ENCODE data around the gene LRRC1. TPM values are rescaled to one million over a fixed set of nuclear protein-coding genes. Genes with fewer than 3 reads are reported as not detected.

LRRC1 gene
- total RNA-seq, 2 donors from 2014 or later: 1.0 to 3.6 TPM

GRCh38 chr6:53931086-53931485, 136.3 kb downstream of the LRRC1 start:
- DNase-seq (ENCODE audit: low spot score in 2 of 2) (no peak), ATAC-seq (no peak)
- H3K9me3 Mint-ChIP-seq: no peaks in the 10 kb centered on the region
- H3K27ac Mint-ChIP-seq: no peak overlapping the region
- no peaks in the 10 kb centered on the region for H3K36me3 Mint-ChIP-seq

- no peaks in the 10 kb centered on the region for H3K9me3 Mint-ChIP-seq
- DNase-seq (ENCODE audit: low spot score in 2 of 2) (no peak), ATAC-seq (no peak)
- H3K36me3 Mint-ChIP-seq: no peaks in the 10 kb centered on the region
- no peak overlapping the region for H3K27ac Mint-ChIP-seq
Measured at GRCh38 chr6:53932516-53932915, 137.7 kb downstream of the LRRC1 start.

GRCh38 chr6:53934023-53934422, 139.2 kb downstream of the LRRC1 start:
- Mint-ChIP-seq H3K27ac (no peak overlapping the region), H3K9me3 (no peaks in the 10 kb centered on the region), H3K36me3 (no peaks in the 10 kb centered on the region)
- ATAC-seq (no peak), DNase-seq (ENCODE audit: low spot score in 2 of 2) (no peak)

- DNase-seq (ENCODE audit: low spot score in 2 of 2) (no peak), ATAC-seq (no peak)
- H3K9me3 Mint-ChIP-seq: no peaks in the 10 kb centered on the region
- no peak overlapping the region for H3K27ac Mint-ChIP-seq
- H3K36me3 Mint-ChIP-seq: peaks cover 0 to 5% of the 10 kb centered on the region in 2 donors
Measured at GRCh38 chr6:53937461-53937860, 142.7 kb downstream of the LRRC1 start.

GRCh38 chr6:53938810-53939209, 144.0 kb downstream of the LRRC1 start:
- no peak for ATAC-seq
- no peak for DNase-seq (ENCODE audit: low spot score in 2 of 2)
- Mint-ChIP-seq H3K9me3 (no peaks in the 10 kb centered on the region), H3K36me3 (peaks cover 0 to 5% of the 10 kb centered on the region in 2 donors), H3K27ac (peak overlapping the region in 1 of 2 donors; percentile 45)

- DNase-seq (ENCODE audit: low spot score in 2 of 2): no peak
- Mint-ChIP-seq H3K27ac (no peak overlapping the region), H3K9me3 (no peaks in the 10 kb centered on the region), H3K36me3 (peaks cover 0 to 5% of the 10 kb centered on the region in 2 donors)
- ATAC-seq: no peak
Measured at GRCh38 chr6:53939830-53940229, 145.0 kb downstream of the LRRC1 start.

GRCh38 chr6:53943395-53943794, 148.6 kb downstream of the LRRC1 start:
- ATAC-seq (no peak), DNase-seq (ENCODE audit: low spot score in 2 of 2) (no peak)
- H3K27ac Mint-ChIP-seq: no peak overlapping the region
- peaks cover 0 to 5% of the 10 kb centered on the region in 2 donors for H3K36me3 Mint-ChIP-seq
- H3K9me3 Mint-ChIP-seq: peaks cover 4 to 7% of the 10 kb centered on the region in 2 donors

- ATAC-seq (no peak), DNase-seq (ENCODE audit: low spot score in 2 of 2) (no peak)
- H3K9me3 Mint-ChIP-seq: peaks cover 4 to 7% of the 10 kb centered on the region in 2 donors
- no peak overlapping the region for H3K27ac Mint-ChIP-seq
- H3K36me3 Mint-ChIP-seq: peaks cover 0 to 5% of the 10 kb centered on the region in 2 donors
Measured at GRCh38 chr6:53944091-53944490, 149.3 kb downstream of the LRRC1 start.

- DNase-seq (ENCODE audit: low spot score in 2 of 2) (no peak), ATAC-seq (no peak)
- Mint-ChIP-seq H3K27ac (no peak overlapping the region), H3K36me3 (peaks cover 0 to 5% of the 10 kb centered on the region in 2 donors), H3K9me3 (peaks cover 4 to 7% of the 10 kb centered on the region in 2 donors)
Measured at GRCh38 chr6:53944543-53944942, 149.7 kb downstream of the LRRC1 start.

GRCh38 chr6:53945765-53946407, 151.1 kb downstream of the LRRC1 start:
- DNase-seq (ENCODE audit: low spot score in 2 of 2) (no peak), ATAC-seq (no peak)
- Mint-ChIP-seq H3K27ac (no peak overlapping the region), H3K36me3 (no peaks in the 10 kb centered on the region), H3K9me3 (peaks cover 8 to 12% of the 10 kb centered on the region in 2 donors)

GRCh38 chr6:53947780-53948179, 153.0 kb downstream of the LRRC1 start:
- Mint-ChIP-seq H3K27ac (no peak overlapping the region), H3K36me3 (no peaks in the 10 kb centered on the region), H3K9me3 (peaks cover 8 to 12% of the 10 kb centered on the region in 2 donors)
- ATAC-seq (no peak), DNase-seq (ENCODE audit: low spot score in 2 of 2) (no peak)

- no peak overlapping the region for H3K27ac Mint-ChIP-seq
- peaks cover 8 to 12% of the 10 kb centered on the region in 2 donors for H3K9me3 Mint-ChIP-seq
- ATAC-seq (no peak), DNase-seq (ENCODE audit: low spot score in 2 of 2) (no peak)
- H3K36me3 Mint-ChIP-seq: no peaks in the 10 kb centered on the region
Measured at GRCh38 chr6:53951383-53951782, 156.6 kb downstream of the LRRC1 start.

GRCh38 chr6:53956068-53956711, 161.4 kb downstream of the LRRC1 start:
- ATAC-seq: peak in 1 of 2 donors; percentile 69
- Mint-ChIP-seq H3K36me3 (no peaks in the 10 kb centered on the region), H3K27ac (no peak overlapping the region), H3K9me3 (no peaks in the 10 kb centered on the region)
- peak in 1 of 2 donors; percentile 32 for DNase-seq (ENCODE audit: low spot score in 2 of 2)

GRCh38 chr6:53956804-53957203, 162.0 kb downstream of the LRRC1 start:
- DNase-seq (ENCODE audit: low spot score in 2 of 2) (no peak), ATAC-seq (no peak)
- H3K36me3 Mint-ChIP-seq: no peaks in the 10 kb centered on the region
- H3K9me3 Mint-ChIP-seq: no peaks in the 10 kb centered on the region
- no peak overlapping the region for H3K27ac Mint-ChIP-seq

- Mint-ChIP-seq H3K36me3 (no peaks in the 10 kb centered on the region), H3K9me3 (no peaks in the 10 kb centered on the region), H3K27ac (no peak overlapping the region)
- ATAC-seq (no peak), DNase-seq (ENCODE audit: low spot score in 2 of 2) (no peak)
Measured at GRCh38 chr6:53959717-53960116, 164.9 kb downstream of the LRRC1 start.

- no peaks in the 10 kb centered on the region for H3K36me3 Mint-ChIP-seq
- no peak for DNase-seq (ENCODE audit: low spot score in 2 of 2)
- no peak overlapping the region for H3K27ac Mint-ChIP-seq
- ATAC-seq: no peak
- no peaks in the 10 kb centered on the region for H3K9me3 Mint-ChIP-seq
Measured at GRCh38 chr6:53960311-53960710, 165.5 kb downstream of the LRRC1 start.

GRCh38 chr6:53961679-53962370, 167.0 kb downstream of the LRRC1 start:
- no peaks in the 10 kb centered on the region for H3K9me3 Mint-ChIP-seq
- no peak for DNase-seq (ENCODE audit: low spot score in 2 of 2)
- ATAC-seq: no peak
- H3K36me3 Mint-ChIP-seq: no peaks in the 10 kb centered on the region
- no peak overlapping the region for H3K27ac Mint-ChIP-seq

All from activated naive CD4-positive, alpha-beta T cell treated with anti-CD3 and anti-CD28 coated beads, Interleukin-2, amount 50 U/mL, for 72 hours (primary cell).